Esophagus squamous epithelium (tissue), 5 donors: ENCODE data around the gene TULP3. TPM values are rescaled to one million over a fixed set of nuclear protein-coding genes. Genes with fewer than 3 reads are reported as not detected.
A peak's percentile ranks its signal among the peaks of the same experiment; 100 is the strongest.

ENCODE experiments used
- DNase-seq: peaks from one replicate; lab custom pipeline; 2025; lab: John Stamatoyannopoulos, UW
- H3K27ac ChIP-seq, 4 donors: fragments of 200-600 bp; sonication (generic); one replicate each; pipeline ENCODE4 v1.5.1; 2016 to 2019; ENCODE audit warnings: mild to moderate bottlenecking in 1 of 4
- H3K27me3 ChIP-seq, 4 donors: fragments of 200-600 bp; sonication (generic); 1 replicate in 3 of 4; 2 replicates in 1 of 4; pipeline versions ENCODE4 v1.5.1 to v1.6.0; 2017 to 2021; ENCODE audit warnings: antibody characterized with exemption in 1 of 4
- H3K36me3 ChIP-seq, 3 donors: fragments of 200-600 bp; sonication (generic); one replicate each; pipeline ENCODE4 v1.5.1; 2016 to 2019
- H3K4me1 ChIP-seq, 3 donors: fragments of 200-600 bp; sonication (generic); one replicate each; pipeline ENCODE4 v1.5.1; 2017 to 2019
- H3K4me3 ChIP-seq, 4 donors: fragments of 200-600 bp; sonication (generic); 1 replicate in 3 of 4; 2 replicates in 1 of 4; pipeline ENCODE4 v1.5.1; 2016 to 2019; ENCODE audit warnings: mild to moderate bottlenecking in 2 of 4, moderate library complexity in 1 of 4
- H3K9me3 ChIP-seq, 3 donors: fragments of 200-600 bp; sonication (generic); one replicate each; pipeline ENCODE4 v1.5.1; 2016 to 2019
- POLR2A ChIP-seq, 4 donors: fragments of 450-650 bp; IDR thresholded peaks; one replicate each; pipeline ENCODE4 v1.6.1; 2017; ENCODE audit warnings: antibody characterized with exemption in 4 of 4, mild to moderate bottlenecking in 4 of 4, moderate library complexity in 3 of 4
- WGBS, 2 donors: methylation state at CpG; one replicate each; pipeline ENCODE4 v1.1.5; 2018; 5-methylcytosine and 5-hydroxymethylcytosine counted together
- intact Hi-C: fragments of 100-400 bp; cut with DNase I; formaldehyde crosslinking; loops from one replicate; pipeline ENCODE4 v1.15.0; 2022
- total RNA-seq, 4 donors: library from RNA; depleted of rRNA; stranded (reverse); fragments of >200 nt; gene quantifications; one replicate each; pipeline ENCODE4 v1.1.0, GENCODE V29; 2016
- TF ChIP-seq, protein P1 (sequence below), 6 experiments: fragments of 450-650 bp in 4 of 6; fragments of 200-600 bp in 2 of 6; sonication (generic) in 2 of 6; IDR thresholded peaks; one replicate each; pipeline ENCODE4 v1.5.1; 2016 to 2019; ENCODE audit warnings: antibody characterized with exemption in 6 of 6, mild to moderate bottlenecking in 4 of 6, moderate library complexity in 4 of 6
- donor health status: DM: yes; HTN: yes; CAD: no.

Gene TULP3
- total RNA-seq, 4 donors from 2014 or later: 13.1 to 26.1 (median 19.8) TPM

- no peak overlapping the region for H3K4me3 ChIP-seq
- H3K4me1 ChIP-seq: peaks cover 0 to 29% (median 7%) of the 10 kb centered on the region in 3 donors
- H3K9me3 ChIP-seq: no peaks in the 10 kb centered on the region
- no peaks in the 10 kb centered on the region for H3K27me3 ChIP-seq
- intact Hi-C loops: no loop called here
- H3K27ac ChIP-seq: no peak overlapping the region
- no peak for DNase-seq
- 70 to 73% methylated on average over 2 of the region's 2 CpGs for WGBS, 2 donors
- TF ChIP-seq POLR2A (IDR thresholded peaks at IDR 0.05): no peak
- no peaks in the 10 kb centered on the region for H3K36me3 ChIP-seq
Measured at GRCh38 chr12:2895511-2895910, 4.8 kb downstream of the TULP3 start.

GRCh38 chr12:2897418-2897817, 6.7 kb downstream of the TULP3 start:
- intact Hi-C loops: no loop called here
- DNase-seq: no peak
- TF ChIP-seq, protein P1, sequence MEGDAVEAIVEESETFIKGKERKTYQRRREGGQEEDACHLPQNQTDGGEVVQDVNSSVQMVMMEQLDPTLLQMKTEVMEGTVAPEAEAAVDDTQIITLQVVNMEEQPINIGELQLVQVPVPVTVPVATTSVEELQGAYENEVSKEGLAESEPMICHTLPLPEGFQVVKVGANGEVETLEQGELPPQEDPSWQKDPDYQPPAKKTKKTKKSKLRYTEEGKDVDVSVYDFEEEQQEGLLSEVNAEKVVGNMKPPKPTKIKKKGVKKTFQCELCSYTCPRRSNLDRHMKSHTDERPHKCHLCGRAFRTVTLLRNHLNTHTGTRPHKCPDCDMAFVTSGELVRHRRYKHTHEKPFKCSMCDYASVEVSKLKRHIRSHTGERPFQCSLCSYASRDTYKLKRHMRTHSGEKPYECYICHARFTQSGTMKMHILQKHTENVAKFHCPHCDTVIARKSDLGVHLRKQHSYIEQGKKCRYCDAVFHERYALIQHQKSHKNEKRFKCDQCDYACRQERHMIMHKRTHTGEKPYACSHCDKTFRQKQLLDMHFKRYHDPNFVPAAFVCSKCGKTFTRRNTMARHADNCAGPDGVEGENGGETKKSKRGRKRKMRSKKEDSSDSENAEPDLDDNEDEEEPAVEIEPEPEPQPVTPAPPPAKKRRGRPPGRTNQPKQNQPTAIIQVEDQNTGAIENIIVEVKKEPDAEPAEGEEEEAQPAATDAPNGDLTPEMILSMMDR (IDR thresholded peaks at IDR 0.05): no peak
- TF ChIP-seq POLR2A (IDR thresholded peaks at IDR 0.05): no peak
- H3K4me1 ChIP-seq: peaks cover 0 to 25% (median 10%) of the 10 kb centered on the region in 3 donors
- 100% methylated on average over 2 to 5 of the region's 5 CpGs for WGBS, 2 donors
- no peaks in the 10 kb centered on the region for H3K27me3 ChIP-seq
- no peaks in the 10 kb centered on the region for H3K36me3 ChIP-seq
- H3K27ac ChIP-seq: no peak overlapping the region
- no peak overlapping the region for H3K4me3 ChIP-seq
- H3K9me3 ChIP-seq: no peaks in the 10 kb centered on the region

GRCh38 chr12:2900642-2901041, 10.0 kb downstream of the TULP3 start:
- no peak for DNase-seq
- WGBS, 2 donors: 80 to 85% methylated on average over 8 of the region's 8 CpGs
- no peaks in the 10 kb centered on the region for H3K9me3 ChIP-seq
- intact Hi-C loops: no loop called here
- H3K36me3 ChIP-seq: no peaks in the 10 kb centered on the region
- TF ChIP-seq POLR2A (IDR thresholded peaks at IDR 0.05): no peak
- TF ChIP-seq, protein P1 (IDR thresholded peaks at IDR 0.05): no peak
- no peak overlapping the region for H3K27ac ChIP-seq
- H3K27me3 ChIP-seq: no peaks in the 10 kb centered on the region
- H3K4me1 ChIP-seq: peaks cover 0 to 23% (median 6%) of the 10 kb centered on the region in 3 donors
- H3K4me3 ChIP-seq: no peak overlapping the region

DNA sequence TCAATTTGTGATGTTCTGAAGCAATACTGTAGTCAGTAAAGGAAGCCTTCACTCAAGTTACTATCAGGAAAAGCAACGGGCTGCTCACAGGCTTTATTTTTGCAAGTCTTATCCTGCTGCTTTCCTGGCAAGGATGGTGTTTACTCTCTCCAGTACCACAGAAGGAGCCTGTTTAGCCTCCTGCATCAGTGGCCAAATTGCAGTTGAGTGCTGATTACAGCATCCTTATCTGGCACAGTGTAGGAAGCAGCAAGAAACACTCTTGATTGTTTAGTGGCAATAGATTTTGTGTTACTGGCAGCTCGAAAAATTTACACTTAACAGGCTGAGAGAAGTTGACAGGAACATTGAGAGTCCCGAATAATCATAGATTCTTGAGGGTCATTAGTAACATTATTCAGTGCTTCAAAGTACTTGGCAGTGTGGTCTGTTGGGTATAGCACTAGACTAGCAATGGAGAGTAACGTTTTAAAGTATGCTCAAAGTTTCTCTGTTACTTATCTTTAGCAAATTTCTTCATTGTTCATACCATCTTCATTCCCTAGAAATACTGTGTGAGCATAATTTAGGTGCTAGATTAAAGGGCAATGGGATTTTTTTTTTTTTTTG, 11.7 kb downstream of the TULP3 start:
- intact Hi-C loops: no loop called here
- Histone ChIP-seq H3K27ac (peak overlapping the region in 1 of 4 donors; percentile 0), H3K4me1 (peaks cover 0 to 37% (median 6%) of the 10 kb centered on the region in 3 donors), H3K9me3 (no peaks in the 10 kb centered on the region), H3K27me3 (no peaks in the 10 kb centered on the region), H3K36me3 (no peaks in the 10 kb centered on the region), H3K4me3 (no peak overlapping the region)
- no peak for TF ChIP-seq POLR2A (IDR thresholded peaks at IDR 0.05)
- TF ChIP-seq, protein P1 (IDR thresholded peaks at IDR 0.05): no peak
- no peak for DNase-seq
- whole genome bisulfite sequencing, 2 donors: 34 to 40% methylated on average over 4 of the region's 4 CpGs

GRCh38 chr12:2904260-2904659, 13.6 kb downstream of the TULP3 start:
- WGBS, 2 donors: 86 to 100% methylated on average over 2 of the region's 2 CpGs
- H3K27ac ChIP-seq: no peak overlapping the region
- intact Hi-C loops: no loop called here

More at GRCh38 chr12:2904260-2904659, 13.6 kb downstream of the TULP3 start:
- no peaks in the 10 kb centered on the region for H3K9me3 ChIP-seq
- peaks cover 0 to 54% (median 6%) of the 10 kb centered on the region in 3 donors for H3K4me1 ChIP-seq
- H3K4me3 ChIP-seq: no peak overlapping the region
- no peak for TF ChIP-seq POLR2A (IDR thresholded peaks at IDR 0.05)
- TF ChIP-seq, protein P1 (IDR thresholded peaks at IDR 0.05): no peak
- no peaks in the 10 kb centered on the region for H3K27me3 ChIP-seq
- peaks cover 0 to 4% (median 0%) of the 10 kb centered on the region in 3 donors for H3K36me3 ChIP-seq
- DNase-seq: no peak
